Activated CD4-positive, alpha-beta T cell treated with anti-CD3 and anti-CD28 coated beads, Interleukin-2, amount 10 ng/mL, durations not matched to agents 7 days and 5 days (primary cell): Measurements from ENCODE around the gene GSTM4. TPM values are rescaled to one million over a fixed set of nuclear protein-coding genes. Genes with fewer than 3 reads are reported as not detected.

Source experiments
- CTCF ChIA-PET: fragments of 350-600 bp; sonication (Branson Sonifier 250); formaldehyde crosslinking; loops from one replicate; lab custom pipeline; 2021; ENCODE audit warnings: antibody characterized with exemption; lab: Charles Lee
- POLR2A ChIA-PET: fragments of 350-600 bp; sonication (Branson Sonifier 250); formaldehyde crosslinking; loops from one replicate; lab custom pipeline; 2021; ENCODE audit warnings: antibody characterized with exemption; lab: Charles Lee
- DNase-seq: peaks from one replicate; pipeline ENCODE4 v3.0.0-alpha.2; 2020
- H3K27ac Mint-ChIP-seq: one replicate; pipeline ENCODE4 v1.8.0; 2021; ENCODE audit warnings: mild to moderate bottlenecking, moderate library complexity, mixed read lengths
- H3K27me3 Mint-ChIP-seq: one replicate; pipeline ENCODE4 v1.8.0; 2021; ENCODE audit warnings: mixed read lengths
- H3K36me3 Mint-ChIP-seq: one replicate; pipeline ENCODE4 v1.8.0; 2021; ENCODE audit warnings: low read depth, mixed read lengths
- H3K4me1 Mint-ChIP-seq: one replicate; pipeline ENCODE4 v1.8.0; 2021; ENCODE audit warnings: mixed read lengths
- H3K4me3 Mint-ChIP-seq: one replicate; pipeline ENCODE4 v1.8.0; 2021; ENCODE audit warnings: mild to moderate bottlenecking, moderate library complexity, mixed read lengths
- H3K9me3 Mint-ChIP-seq: one replicate; pipeline ENCODE4 v1.8.0; 2021; ENCODE audit warnings: mixed read lengths
- total RNA-seq, 2 experiments: library from RNA; stranded (reverse); gene quantifications; one replicate each; pipeline ENCODE4 v1.2.3, GENCODE V29; 2021

Gene GSTM4
- total RNA-seq, 2 experiments from 2014 or later, result 34.3 to 36.3 TPM

DNA sequence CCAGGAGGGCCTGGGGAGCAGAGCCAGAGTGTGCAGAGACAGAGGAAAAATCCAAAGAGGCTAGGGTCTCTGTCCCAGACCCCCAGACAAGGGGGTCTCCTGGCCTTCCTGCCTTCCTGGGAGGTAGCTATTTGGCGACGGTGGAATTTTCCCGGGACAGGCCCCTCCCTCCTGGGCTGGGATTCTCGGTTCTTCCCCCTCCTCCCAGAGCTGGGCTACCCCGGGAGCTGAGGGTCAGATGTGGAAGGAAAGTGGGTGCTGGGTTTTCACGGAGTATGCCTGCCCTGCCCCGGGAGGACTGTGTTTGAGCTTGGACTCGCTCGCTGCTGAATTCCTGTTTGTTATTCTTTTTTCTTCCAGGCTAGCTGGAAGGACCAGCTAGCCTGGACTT, 35.5 kb upstream of the GSTM4 start:
- CTCF ChIA-PET, result interaction anchor here (0.9 to 3.7 kb wide), 10 partner anchors 15 to 364 kb away, joined by 3 to 10 read pairs (median 6); partner anchors contain the start of gene AHCYL1
- Mint-ChIP-seq H3K27me3 (no peaks in the 10 kb centered on the region), H3K36me3 (peaks cover 11% of the 10 kb centered on the region), H3K9me3 (no peaks in the 10 kb centered on the region), H3K4me1 (peaks cover 70% of the 10 kb centered on the region), H3K4me3 (peak overlapping the region; percentile 84), H3K27ac (peak overlapping the region; percentile 94)
- POLR2A ChIA-PET, result interaction anchor here (0.8 kb wide), 1 partner anchor 72 kb away, joined by 4 read pairs; the partner anchor contains the start of gene GNAI3
- DNase-seq, result no peak

GRCh38 chr1:109620841-109621286, 35.0 kb upstream of the GSTM4 start:
- Mint-ChIP-seq H3K4me3 (peak overlapping the region; percentile 84), H3K4me1 (peaks cover 71% of the 10 kb centered on the region), H3K27me3 (no peaks in the 10 kb centered on the region), H3K36me3 (peaks cover 13% of the 10 kb centered on the region), H3K9me3 (no peaks in the 10 kb centered on the region), H3K27ac (peak overlapping the region; percentile 94)
- CTCF ChIA-PET, result interaction anchor here (0.9 to 3.7 kb wide), 8 partner anchors 16 to 363 kb away, joined by 3 to 10 read pairs (median 8); partner anchors contain the start of gene AHCYL1
- POLR2A ChIA-PET, result interaction anchor here (0.8 kb wide), 1 partner anchor 73 kb away, joined by 4 read pairs; the partner anchor contains the start of gene GNAI3
- peak; percentile 99 for DNase-seq

DNA sequence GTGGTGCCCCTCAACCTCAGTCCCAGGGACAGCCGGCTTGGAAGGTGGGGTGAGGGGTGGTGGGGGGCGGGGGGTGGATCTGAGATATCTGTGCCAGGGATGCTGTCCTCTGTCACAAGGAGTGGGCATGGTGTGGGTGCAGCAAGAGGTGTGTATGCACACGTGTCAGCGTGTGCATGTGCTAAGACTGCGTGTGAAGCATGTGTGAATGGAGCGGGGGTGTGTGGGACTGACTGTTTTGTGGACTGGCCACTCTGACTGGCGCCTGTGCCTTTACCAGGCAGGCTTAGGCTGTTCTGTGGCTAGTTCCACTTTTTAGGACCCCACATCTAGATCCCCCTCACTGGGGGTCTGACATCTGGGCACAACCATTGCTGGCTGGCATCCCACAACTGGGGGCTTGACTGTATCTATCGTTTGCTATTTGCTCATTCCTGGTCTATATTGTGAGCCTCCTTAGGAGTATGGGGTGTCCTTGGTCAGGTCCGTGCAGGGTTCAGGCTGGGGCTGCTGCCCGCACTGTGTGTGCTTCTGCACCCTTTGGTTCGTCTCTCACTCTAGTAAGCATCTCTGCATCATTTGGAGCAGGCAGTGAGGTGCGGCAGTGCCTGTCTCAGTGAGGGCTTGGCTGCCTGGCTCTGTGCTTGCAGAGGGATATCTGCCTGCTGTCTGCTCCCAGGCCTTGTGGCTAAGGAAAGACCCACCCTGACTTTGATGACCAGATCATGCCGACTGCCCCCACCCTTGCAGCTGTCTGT, 34.3 kb upstream of the GSTM4 start:
- peaks cover 18% of the 10 kb centered on the region for H3K36me3 Mint-ChIP-seq
- POLR2A ChIA-PET, result no interaction called here
- no peaks in the 10 kb centered on the region for H3K27me3 Mint-ChIP-seq
- peaks cover 66% of the 10 kb centered on the region for H3K4me1 Mint-ChIP-seq
- no peaks in the 10 kb centered on the region for H3K9me3 Mint-ChIP-seq
- no peak for DNase-seq
- CTCF ChIA-PET, result interaction anchor here (0.6 to 3.7 kb wide), 3 partner anchors 16 to 363 kb away, joined by 3 to 10 read pairs (median 9); partner anchors contain the start of gene AHCYL1
- H3K27ac Mint-ChIP-seq, result peak overlapping the region; percentile 94
- H3K4me3 Mint-ChIP-seq, result peak overlapping the region; percentile 84

DNA sequence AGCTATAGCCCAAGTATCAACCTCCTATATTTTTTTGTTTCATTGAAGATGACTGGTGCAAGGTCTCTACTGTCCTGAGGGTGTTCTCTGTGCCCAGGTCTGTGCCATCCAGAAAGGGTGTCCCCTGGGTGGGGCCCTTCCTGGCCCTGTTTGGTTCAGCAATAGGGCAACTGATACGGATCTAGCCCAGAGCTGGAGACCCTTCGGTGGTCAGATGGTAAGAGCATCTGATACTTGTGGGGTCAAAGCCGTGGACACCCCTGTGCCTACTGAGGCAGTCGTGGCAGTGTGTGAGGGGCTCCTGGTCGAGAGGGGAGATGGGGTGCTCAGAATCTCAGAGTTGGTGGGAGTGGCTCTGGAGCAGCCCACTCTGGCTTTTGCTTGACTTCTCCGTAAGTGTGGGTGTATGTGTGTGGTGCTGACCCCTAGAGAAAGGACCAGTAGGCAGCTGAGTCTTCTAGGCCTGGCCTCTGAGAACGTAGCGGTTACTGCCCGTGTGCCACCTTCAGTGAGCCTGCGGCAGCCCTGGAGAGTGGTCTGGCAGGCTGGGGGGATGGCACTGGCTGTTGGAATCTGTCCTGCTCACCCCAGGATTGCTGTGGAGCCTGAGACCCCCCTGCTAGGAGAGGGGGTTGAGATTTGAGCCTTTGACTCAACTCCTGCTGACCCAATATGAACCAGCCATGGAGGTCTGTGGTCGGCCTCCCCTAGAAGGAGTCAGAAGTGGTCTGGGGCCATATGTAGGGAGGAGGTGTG, 33.6 kb upstream of the GSTM4 start:
- Mint-ChIP-seq H3K4me3 (peak overlapping the region; percentile 84), H3K4me1 (peaks cover 60% of the 10 kb centered on the region), H3K27ac (peak overlapping the region; percentile 86), H3K27me3 (no peaks in the 10 kb centered on the region), H3K9me3 (no peaks in the 10 kb centered on the region), H3K36me3 (peaks cover 19% of the 10 kb centered on the region)
- POLR2A ChIA-PET, result no interaction called here
- CTCF ChIA-PET, result interaction anchor here (0.6 to 10.3 kb wide), 4 partner anchors 15 to 362 kb away, joined by 3 to 67 read pairs (median 10); partner anchors contain the start of gene AHCYL1
- DNase-seq, result no peak

GRCh38 chr1:109622895-109623294, 33.0 kb upstream of the GSTM4 start:
- H3K9me3 Mint-ChIP-seq, result no peaks in the 10 kb centered on the region
- peaks cover 24% of the 10 kb centered on the region for H3K36me3 Mint-ChIP-seq
- H3K4me3 Mint-ChIP-seq, result peak overlapping the region; percentile 84
- no peak for DNase-seq
- no peaks in the 10 kb centered on the region for H3K27me3 Mint-ChIP-seq
- ChIA-PET CTCF (interaction anchor here (2.5 to 10.3 kb wide), 2 partner anchors 16 to 91 kb away, joined by 9 to 67 read pairs; no protein-coding TSS in a partner anchor), POLR2A (no interaction called here)
- H3K27ac Mint-ChIP-seq, result peak overlapping the region; percentile 86
- H3K4me1 Mint-ChIP-seq, result peaks cover 55% of the 10 kb centered on the region

- Mint-ChIP-seq H3K27me3 (no peaks in the 10 kb centered on the region), H3K4me1 (peaks cover 51% of the 10 kb centered on the region), H3K36me3 (peaks cover 24% of the 10 kb centered on the region), H3K9me3 (no peaks in the 10 kb centered on the region), H3K27ac (peak overlapping the region; percentile 86), H3K4me3 (peak overlapping the region; percentile 84)
- ChIA-PET POLR2A (no interaction called here), CTCF (interaction anchor here (0.9 to 10.3 kb wide), 6 partner anchors 10 to 91 kb away, joined by 3 to 67 read pairs (median 7); no protein-coding TSS in a partner anchor)
- DNase-seq, result no peak
These were observed 32.2 kb upstream of the GSTM4 start for GRCh38 chr1:109623601-109624161.

- Mint-ChIP-seq H3K27me3 (no peaks in the 10 kb centered on the region), H3K4me1 (peaks cover 44% of the 10 kb centered on the region), H3K9me3 (no peaks in the 10 kb centered on the region), H3K27ac (peak overlapping the region; percentile 86), H3K4me3 (peak overlapping the region; percentile 84), H3K36me3 (peaks cover 29% of the 10 kb centered on the region)
- CTCF ChIA-PET, result interaction anchor here (0.7 to 10.3 kb wide), 7 partner anchors 11 to 92 kb away, joined by 3 to 67 read pairs (median 5); no protein-coding TSS in a partner anchor
- DNase-seq, result peak; percentile 45
- POLR2A ChIA-PET, result no interaction called here
These were observed 31.5 kb upstream of the GSTM4 start for GRCh38 chr1:109624201-109625010.

DNA sequence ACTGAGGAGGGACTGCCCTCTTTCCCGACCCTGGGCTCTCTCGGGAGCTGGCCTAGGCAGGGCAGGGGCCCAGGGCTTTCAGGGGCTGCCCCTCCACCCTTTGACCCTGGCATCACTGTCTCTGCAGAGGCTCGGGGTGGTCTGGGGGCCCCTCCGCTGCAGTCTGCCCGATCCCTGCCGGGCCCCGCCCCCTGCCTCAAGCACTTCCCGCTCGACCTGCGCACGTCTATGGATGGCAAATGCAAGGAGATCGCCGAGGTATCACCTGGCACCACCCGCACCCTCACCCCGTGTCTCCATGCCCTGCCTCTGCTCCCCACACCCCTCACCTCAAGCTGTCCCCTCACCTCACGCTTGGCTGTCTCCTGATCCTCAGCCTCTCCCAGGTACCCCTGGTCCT, 30.7 kb upstream of the GSTM4 start:
- H3K9me3 Mint-ChIP-seq, result no peaks in the 10 kb centered on the region
- H3K27me3 Mint-ChIP-seq, result no peaks in the 10 kb centered on the region
- H3K27ac Mint-ChIP-seq, result peak overlapping the region; percentile 79
- ChIA-PET POLR2A (no interaction called here), CTCF (interaction anchor here (0.7 to 10.3 kb wide), 6 partner anchors 10 to 93 kb away, joined by 3 to 67 read pairs (median 7); no protein-coding TSS in a partner anchor)
- peaks cover 37% of the 10 kb centered on the region for H3K36me3 Mint-ChIP-seq
- no peak overlapping the region for H3K4me3 Mint-ChIP-seq
- peaks cover 42% of the 10 kb centered on the region for H3K4me1 Mint-ChIP-seq
- DNase-seq, result peak; percentile 4

- Mint-ChIP-seq H3K4me1 (peaks cover 42% of the 10 kb centered on the region), H3K4me3 (no peak overlapping the region), H3K36me3 (peaks cover 40% of the 10 kb centered on the region), H3K27me3 (no peaks in the 10 kb centered on the region), H3K27ac (peak overlapping the region; percentile 79), H3K9me3 (no peaks in the 10 kb centered on the region)
- peak; percentile 5 for DNase-seq
- POLR2A ChIA-PET, result no interaction called here
- CTCF ChIA-PET, result interaction anchor here (0.6 to 10.3 kb wide), 4 partner anchors 9 to 80 kb away, joined by 3 to 67 read pairs (median 4); no protein-coding TSS in a partner anchor
These were observed 30.0 kb upstream of the GSTM4 start for GRCh38 chr1:109625601-109626560.

GRCh38 chr1:109626682-109627408, 29.1 kb upstream of the GSTM4 start:
- Mint-ChIP-seq H3K4me3 (no peak overlapping the region), H3K4me1 (peaks cover 39% of the 10 kb centered on the region)

More at GRCh38 chr1:109626682-109627408, 29.1 kb upstream of the GSTM4 start:
- POLR2A ChIA-PET, result no interaction called here
- DNase-seq, result peak; percentile 4
- Mint-ChIP-seq H3K36me3 (peaks cover 44% of the 10 kb centered on the region), H3K27me3 (no peaks in the 10 kb centered on the region), H3K9me3 (no peaks in the 10 kb centered on the region), H3K27ac (no peak overlapping the region)
- CTCF ChIA-PET, result interaction anchor here (10.3 kb wide), 1 partner anchor 12 kb away, joined by 67 read pairs; no protein-coding TSS in a partner anchor
